ENCODE data around the gene AURKB. TPM values are rescaled to one million over a fixed set of nuclear protein-coding genes. Genes with fewer than 3 reads are reported as not detected.
"Not testable (repeated sequence)": the region's sequence is repeated elsewhere in the genome, so short reads cannot be mapped to it uniquely, and the experiment has no call there.

Gene AURKB
- polyA plus RNA-seq, 1 donor = 12.9 TPM

DNA sequence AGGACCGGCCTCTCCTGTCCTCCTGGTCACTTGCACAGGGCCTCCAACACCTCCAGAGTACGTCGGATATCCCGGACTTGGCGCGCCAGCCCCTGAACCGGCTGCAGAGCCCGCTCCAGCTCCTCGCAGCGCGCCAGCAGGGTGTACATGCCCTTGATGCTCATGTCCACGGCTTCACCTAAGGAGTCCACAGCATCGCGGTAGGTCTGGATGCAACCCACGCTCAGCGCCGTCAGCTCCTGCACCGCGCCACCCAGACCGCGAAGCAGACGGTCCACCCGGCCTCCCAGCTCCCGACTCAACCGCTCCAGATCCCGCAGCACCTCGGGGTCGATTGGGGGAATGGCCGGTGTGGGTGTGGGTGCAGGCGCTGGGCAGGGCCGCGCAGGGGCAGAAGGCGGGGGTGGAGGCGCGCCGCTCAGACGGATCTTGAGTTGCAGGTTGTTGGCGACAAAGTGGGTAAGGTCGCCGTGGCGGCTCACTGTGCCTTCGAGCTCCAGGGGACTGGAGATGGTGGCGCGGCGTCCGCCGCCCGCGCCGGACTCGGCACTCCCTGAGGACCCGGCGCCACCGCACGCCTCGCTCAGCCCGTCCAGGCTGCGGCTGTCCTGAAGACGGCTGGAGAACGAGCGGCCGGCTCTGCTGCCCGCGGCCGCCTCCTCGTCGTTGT, 21.2 kb downstream of the AURKB start:
- no peak for DNase-seq (ENCODE audit: low read depth)

DNA sequence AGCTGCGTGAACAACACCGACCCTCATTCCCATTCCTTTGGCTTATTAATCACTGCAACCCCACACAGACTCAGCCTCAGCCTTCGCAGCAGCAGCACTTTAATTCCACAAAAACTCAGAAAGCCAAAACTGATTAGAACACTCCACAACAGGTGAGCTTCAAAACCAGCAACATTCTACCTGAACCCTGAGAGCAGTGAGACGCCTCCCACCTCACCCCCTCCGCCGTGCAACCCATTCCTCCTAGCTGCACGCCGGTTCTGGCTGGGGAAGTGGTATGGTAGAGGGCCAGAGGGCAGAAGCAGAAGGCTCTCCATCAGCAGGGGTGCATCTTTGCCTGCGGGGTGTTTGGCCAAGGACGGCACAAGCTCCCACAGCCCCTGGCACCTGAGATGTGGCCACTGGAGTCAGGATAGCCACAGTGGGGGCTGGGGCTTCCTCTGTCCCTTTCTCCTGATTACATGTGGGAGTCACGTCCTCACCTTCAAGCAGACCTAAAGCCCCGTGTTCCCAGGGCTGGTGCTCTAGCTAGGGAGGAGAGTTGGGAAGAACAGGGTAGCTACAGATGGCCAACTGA, 22.0 kb downstream of the AURKB start:
- no peak for DNase-seq (ENCODE audit: low read depth)

DNA sequence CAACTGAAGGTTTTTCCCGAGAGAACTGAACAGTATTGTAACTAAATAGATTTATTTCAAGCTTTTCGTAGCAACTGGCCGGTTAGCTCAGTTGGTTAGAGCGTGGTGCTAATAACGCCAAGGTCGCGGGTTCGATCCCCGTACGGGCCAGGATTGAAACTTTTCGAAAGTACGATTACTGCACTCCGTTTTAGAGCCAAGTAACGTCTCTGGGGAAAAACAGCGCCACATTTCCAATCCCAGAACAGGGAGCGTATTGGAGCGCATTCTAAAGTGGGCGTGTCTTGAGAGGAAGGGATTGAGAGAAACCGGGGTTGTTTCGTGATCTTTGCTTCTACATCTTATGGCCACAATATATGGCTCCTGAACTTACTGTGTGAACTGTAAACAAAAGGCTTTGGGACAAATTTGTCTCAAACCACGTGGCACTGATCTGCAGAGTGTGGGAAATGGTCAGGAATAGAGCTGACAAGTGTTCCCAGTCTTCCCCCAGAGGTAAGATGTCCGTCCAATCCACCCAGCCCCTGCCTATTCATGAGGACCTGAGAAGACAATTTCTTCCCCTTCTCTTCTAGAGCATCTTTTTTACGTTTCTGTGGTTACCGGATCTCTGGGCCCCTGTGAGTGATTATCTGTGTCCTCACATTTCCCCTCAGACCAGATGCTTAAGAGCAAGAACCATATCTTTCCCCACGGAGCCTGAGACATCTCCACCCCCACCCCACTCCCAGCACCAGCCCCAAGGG, 22.7 kb downstream of the AURKB start:
- peak; percentile 98 for DNase-seq (ENCODE audit: low read depth)

DNA sequence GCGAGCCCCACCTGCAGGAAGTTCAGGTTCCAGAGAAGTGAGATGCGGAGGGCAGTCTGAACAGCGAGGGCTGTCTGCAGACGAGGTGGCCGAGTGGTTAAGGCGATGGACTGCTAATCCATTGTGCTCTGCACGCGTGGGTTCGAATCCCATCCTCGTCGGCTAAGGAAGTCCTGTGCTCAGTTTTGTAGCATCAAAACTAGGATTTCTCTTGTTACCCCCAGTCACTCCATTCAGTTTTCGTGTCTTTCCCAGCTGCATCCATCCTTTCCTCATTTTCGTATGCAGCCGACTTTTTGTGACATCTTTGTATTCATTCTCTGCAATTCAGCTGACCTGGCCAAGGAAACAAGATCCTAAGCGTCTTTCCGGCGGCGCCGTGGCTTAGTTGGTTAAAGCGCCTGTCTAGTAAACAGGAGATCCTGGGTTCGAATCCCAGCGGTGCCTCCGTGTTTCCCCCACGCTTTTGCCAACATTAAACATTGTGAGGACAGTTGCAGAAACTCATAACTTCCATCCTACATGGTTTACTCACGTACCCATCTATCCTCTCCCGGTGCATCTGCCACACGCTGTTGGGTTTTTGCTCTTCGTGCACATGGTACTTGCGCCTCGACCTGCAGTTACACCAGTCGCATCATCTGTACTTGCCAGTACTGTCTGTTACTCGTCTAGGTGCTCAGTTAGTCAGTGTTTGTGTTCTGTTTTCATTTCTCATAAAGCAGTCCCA, 23.4 kb downstream of the AURKB start:
- peak; percentile 94 for DNase-seq (ENCODE audit: low read depth)

DNA sequence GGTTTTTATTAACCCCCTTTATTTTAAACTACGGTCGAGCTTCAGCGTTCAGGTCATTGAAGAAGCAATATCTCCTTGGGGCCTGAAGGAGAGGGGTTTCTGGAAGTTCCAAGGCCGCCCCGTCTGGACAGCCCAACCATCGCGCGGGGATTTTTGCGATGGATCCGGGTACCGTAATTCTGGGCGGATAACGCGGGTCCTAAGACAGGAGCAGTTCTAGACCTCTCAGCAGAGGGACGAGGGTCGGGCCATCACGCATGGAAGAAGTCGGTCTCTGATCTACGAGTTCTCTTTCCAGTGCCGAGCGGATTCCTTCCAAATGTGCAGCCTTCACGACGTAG, 24.0 kb downstream of the AURKB start:
- no peak for DNase-seq (ENCODE audit: low read depth)

DNA sequence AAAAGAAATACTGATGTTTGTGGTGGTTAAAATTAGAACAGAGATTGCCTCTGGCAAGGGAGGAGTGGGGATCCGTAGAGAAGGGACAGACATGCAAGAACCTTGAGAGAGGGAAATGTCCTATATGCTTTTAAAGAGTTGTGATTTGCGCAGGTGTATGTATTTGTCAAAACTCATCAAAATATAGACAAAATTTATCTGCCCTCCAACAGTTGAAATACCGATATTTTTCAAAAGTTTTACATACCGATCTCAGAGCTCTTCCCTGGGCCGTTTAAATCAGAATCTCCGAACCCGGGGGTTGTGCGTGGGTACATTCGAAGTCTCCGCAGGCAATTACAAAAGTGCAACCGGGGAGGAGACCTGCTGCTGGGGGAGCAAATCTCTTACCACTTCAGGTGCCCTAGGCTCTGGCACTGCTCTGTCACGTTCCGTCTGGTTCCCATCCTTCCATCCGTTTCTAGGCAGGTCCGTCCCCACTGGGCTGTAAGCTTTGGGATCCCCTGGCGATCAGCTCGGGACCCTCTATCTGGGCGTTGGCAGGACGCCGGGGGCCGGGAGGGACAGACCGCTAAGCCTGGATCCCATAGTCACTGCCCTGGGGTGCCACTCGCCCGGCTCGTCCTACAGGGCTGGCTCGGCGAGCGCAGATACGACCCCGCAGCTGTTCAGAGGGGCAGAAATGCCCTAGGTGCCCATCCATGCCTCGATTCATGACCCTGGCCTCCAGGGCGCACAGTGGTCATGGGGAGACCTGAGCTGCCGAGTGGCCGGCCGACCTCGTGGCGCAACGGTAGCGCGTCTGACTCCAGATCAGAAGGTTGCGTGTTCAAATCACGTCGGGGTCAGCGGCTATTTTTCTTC, 24.6 kb downstream of the AURKB start:
- DNase-seq (ENCODE audit: low read depth) = no peak

DNA sequence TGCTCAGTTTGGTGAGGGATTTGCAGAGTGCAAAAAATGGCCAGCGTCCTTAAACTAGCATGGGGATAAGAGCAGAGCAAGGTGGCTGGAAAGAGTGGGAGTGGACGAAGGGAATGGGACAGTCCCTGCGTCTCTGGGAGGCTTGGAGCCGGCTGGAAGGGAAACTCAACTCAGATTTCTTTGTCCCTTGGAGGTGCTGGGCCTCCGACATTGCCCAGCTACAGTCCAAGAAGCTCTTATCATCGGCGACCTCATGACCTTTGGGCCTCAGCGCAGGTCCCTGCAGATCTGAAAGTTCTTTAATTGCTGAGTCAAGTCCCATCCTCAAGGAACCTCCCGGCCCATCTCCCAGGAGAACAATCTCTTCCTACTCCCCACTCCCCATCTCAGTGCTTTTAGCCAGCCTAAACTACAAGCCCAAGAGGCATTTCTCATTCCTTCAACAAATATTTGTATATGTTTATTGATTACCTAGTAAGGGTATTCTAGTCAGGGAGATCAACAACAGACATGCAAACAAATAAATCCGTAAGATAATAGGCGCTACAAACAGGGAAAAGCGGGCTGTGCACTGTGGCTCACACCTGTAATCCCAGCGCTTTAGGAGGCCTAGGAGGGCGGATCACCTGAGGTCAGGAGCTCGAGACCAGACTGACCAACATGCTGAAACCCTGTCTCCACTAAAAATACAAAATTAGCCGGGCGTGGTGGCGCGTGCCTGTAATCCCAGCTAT, 33.2 kb downstream of the AURKB start:
- DNase-seq (ENCODE audit: low read depth) = no peak

DNA sequence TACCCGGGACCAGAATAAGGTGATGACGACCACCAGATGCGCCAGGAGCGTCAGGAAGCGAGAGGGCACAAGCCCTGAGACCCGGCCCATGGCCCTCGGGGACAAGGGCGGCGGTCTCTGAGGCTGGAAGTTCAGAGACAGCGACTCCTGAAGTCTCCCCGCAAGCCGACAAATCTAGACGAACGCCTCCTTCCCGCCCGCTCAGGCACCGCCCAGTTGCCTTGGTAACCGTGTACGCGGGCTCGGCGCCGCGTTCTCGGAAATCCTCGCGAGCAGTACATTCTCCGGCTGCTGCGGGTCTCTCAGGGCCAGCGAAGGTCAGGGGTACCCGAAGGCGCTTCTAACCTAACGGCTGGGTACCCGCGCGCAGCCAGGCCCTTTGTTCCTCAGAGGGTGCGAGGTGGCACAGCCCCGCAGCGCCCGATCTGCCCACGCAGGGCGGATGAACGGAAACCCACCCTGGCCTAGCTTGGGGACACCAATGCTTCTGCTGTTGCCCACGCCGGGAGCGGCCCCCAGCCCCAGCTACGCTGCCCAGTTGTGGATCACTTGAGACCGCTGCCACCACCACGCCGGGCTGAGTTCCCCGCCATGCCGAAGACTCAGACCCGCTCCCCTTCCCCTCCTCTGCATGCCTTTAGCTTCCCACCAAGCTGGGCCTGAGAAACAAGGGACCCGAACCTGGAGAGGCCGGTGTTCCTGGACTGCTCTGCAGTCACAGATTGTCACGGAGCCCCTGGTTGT, 34.0 kb downstream of the AURKB start, which contains the start of gene TMEM107:
TSS of gene TMEM107 (minus strand) at position 184 of the 744 bp plus-strand sequence. CDS start at position 90, 94 bp downstream.
- no peak for DNase-seq (ENCODE audit: low read depth)

DNA sequence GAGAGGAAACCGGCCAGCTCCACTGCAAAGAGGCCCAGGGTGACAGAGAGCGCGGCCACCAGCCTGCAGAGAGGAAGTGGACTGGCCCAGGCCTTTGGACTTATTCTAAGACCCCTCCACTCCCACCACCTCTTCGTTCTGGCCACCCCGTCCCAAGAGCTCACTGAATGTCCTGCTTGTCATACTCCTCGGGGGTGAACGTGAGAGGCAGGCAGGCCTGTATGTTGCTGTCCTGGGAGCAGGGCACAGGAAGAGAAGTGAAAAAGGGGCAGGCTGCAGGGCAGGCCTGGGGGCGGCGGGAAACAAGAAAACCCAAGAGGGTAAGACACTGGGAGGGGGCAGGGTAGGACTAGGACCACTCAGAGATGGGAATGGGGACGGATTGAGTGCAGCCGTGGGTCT, 34.6 kb downstream of the AURKB start:
- no peak for DNase-seq (ENCODE audit: low read depth)

DNA sequence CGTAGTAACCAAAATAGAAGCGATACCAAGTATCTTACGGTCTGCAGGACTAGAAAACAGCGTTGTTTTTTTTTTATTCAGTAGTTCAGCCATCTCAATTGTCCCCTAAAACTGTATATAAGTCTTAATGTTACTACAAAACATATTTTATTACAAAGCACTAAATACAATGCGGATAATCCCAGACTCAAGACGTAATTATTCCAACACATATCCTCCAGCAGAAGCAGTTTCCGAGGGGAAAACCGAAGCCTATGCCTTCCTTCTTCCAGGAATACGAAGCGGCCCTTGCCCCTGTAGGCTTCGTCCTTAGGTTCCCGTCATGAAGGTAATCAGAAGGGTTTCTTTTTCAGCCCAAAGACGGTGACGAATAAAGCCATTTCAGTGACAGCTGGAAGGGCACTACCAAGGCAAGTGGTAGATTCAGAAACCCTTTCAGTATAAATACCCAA, 36.5 kb downstream of the AURKB start:
- no peak for DNase-seq (ENCODE audit: low read depth)

DNA sequence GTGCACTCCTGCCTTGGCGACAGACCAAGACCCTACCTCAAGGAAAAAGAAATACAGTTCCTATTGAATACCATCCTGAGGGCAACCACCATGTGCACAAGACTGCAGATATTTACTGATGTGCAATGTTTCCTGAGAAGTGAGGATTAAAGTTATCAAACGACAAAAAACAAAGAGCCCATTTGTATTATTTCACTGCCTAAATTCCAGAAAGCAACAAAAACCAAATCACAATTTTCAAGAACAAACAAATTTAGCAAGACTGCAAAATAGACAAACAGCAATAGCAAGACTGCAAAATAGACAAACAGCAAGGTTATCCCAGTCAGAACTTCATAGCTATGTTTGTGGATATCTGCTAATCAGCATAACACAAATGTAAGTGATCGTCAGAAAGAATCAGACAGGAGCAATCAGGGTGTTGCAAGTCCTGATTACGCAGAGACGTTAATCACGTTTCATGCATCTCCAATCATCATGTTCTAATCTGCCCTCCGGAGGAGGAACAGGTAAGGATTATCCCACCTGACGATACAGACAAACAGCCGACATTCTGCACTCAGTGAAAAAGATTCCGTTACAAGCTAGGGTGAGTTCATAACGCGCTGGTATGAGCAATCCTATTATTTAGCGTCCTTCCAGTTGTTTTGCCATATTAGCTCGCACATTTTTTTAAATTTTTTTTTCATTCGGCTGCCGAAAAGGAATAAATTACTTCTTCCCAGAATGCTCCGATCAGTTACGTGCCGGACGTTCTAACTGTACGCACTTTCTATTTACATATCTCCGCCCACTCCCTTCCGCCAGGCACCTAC, 37.1 kb downstream of the AURKB start:
- DNase-seq (ENCODE audit: low read depth) = peak; percentile 98

DNA sequence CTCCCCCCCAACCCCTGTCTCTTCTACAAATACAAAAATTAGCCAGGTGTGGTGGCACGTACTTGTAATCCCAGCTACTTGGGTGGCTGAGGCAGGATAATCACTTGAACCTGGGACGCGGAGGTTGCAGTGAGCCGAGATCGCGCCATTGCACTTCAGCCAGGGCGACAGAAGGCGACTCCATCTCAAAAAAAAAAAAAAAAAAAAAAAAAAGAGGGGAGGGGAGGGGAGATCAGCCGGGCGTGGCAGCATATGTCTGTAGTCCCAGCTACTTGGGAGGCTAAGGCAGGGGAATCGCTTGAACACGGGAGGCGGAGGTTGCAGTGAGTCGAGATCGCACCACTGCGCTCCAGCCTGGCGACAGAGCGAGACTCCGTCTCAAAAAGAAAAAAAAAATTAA, 40.2 kb downstream of the AURKB start:
- not testable (repeated sequence) for DNase-seq (ENCODE audit: low read depth)

DNA sequence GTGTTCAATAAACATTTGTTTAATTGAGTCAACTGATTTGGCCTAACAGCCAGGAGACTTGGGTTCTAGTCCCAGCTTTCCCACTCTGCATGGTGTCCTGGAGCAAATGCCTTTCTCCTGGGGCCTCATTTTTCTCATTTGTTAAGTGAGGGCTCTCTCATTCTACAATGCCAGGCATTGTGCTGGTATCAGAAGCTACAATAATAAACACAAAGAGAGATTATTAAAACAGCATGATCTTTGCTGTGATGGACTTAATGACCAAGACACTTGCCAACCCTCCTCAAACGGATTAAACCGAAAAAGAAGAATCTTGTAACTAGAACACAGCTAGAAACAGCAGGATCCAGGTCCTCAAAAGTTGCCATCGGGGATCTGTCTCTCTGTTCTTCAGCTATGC, 42.8 kb downstream of the AURKB start:
- no peak for DNase-seq (ENCODE audit: low read depth)

DNA sequence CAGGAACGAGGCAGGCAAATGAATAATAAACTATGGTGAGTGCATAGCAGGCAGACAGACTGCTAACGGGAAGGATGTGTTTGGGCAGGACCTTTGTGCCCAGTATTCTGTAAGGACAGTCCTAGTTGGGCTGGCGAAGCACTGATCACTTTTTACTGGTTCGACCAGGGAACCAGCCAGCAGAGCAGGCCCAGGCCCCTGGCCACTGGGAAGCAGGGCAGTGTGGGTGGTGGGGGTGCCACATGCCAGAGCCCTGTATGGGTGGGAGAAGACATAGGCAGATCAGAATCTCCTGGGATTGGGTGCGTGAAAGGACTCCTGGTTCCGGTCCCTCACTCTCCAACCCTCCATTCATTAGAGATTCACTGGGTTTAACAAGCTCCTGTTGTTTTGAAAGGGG, 43.6 kb downstream of the AURKB start:
- no peak for DNase-seq (ENCODE audit: low read depth)

DNA sequence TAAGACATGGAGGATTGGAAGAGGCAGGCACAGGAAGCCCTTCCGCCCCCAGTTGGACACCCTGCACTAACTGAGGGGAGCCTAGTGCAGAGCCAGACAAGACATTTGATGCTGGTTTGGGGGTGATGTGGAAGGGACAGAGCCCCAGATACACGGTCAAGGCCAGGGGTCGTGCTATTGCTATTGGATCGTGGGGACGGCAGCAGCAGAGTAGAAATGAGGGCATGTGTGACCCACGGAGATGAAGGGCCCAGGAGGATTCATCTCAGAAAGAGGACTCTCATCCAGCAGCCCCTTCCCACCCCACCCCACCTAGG, 45.6 kb downstream of the AURKB start:
- DNase-seq (ENCODE audit: low read depth) = no peak

DNA sequence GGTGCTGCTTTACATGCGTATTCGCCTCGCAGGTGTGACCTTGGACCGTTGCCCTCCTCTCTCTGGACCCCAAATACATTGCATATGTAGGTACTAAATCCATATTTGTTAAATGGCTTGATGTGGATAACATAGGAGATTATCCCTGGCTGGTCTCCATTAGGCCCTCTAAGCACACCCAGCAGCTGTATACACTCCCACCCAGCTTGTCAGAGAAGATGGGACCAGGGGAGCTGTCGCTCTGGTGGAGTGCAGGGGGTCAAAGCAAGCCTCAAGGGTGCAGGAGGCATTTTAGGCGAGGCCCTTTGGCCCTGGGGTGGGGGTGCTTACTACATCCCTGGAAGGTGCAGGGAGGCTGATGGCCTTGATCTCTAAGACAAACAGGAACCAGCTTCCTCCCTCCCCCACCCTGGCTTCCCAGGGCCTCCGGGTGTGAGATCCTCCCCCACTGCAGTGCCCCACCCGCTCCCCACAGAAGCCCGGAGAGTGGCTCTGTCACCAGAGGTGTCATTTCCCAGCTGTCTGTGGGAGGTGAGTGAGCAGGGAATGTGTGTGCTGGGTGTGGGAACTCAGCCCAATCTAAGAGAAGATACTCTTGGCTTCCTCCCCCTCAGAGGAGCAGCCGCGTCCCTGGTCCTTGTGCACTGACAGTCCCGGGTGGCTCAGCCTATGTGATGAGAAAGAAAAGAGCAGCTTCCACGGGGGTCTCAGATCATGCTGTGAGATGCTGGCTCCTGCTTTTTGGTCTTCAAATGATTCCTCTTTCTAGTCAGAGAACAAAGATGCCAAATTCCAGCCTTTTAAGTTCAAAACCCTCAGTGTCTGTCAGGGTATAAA, 46.2 kb downstream of the AURKB start:
- no peak for DNase-seq (ENCODE audit: low read depth)

DNA sequence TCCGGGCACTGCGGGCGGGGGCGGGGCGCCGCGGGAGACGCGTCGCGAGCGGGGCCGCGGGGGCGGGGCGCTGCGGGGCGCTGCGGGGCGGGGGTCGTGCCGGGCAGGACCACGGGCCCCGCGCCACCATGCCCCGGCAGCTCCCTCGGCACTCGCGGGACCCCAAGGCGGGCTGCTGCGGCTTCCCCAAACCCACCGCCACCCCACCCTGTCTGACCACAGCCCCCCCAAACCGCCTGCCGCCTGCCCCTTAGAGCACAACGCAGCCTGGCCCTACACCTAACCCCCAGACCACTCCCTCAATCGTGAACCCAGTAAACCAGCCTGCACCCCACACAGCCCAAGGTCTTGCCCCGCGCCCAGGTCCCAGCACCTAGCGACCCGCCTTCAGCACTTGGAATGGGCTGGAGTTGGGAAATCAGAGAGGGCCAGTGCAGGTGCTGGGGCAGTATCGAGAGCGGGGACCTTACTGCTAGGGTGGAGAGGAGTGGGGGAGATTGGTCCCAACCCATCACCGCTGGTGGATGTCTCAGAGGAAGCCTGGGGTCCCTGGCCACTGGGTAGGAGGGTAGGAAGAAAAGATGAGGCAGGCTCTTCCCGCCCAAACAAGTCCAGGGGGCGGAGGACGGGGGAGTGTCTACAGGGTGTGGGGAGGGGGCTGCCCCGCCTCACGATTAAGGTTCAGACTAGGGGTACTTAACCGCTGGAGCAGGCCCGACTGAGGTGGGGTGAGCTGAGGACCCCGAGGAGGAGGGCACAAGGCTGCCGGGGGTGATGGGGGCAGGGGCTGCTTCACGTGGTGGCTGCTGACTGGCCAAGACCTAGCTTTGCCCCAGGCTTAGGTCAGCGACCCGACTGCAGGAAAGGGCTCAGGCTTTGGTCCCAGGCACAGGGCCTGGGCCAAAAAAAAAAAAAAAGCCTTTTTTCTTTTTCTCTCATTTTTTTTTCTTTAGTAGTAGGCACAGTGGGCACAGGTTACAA, 47.1 kb downstream of the AURKB start:
- no peak for DNase-seq (ENCODE audit: low read depth)

All from forelimb muscle (tissue), 1 donor.